ENCODE measurements around the gene RPL13A. TPM values are rescaled to one million over a fixed set of nuclear protein-coding genes. Genes with fewer than 3 reads are reported as not detected.

Gene RPL13A
- total and polyA plus RNA-seq, 2 experiments from 2014 or later, result 2,105 to 2,412 TPM

GRCh38 chr19:49481020-49481683 lies 6.3 kb upstream of the RPL13A start:
- no peak overlapping the region for H3K27ac ChIP-seq (ENCODE audit: low read depth)
- H3K36me3 ChIP-seq (ENCODE audit: insufficient read depth), result no peaks in the 10 kb centered on the region
- H3K4me1 ChIP-seq (ENCODE audit: insufficient read depth), result no peaks in the 10 kb centered on the region
- H4K20me1 ChIP-seq (replicated peaks; ENCODE audit: insufficient read depth), result no peaks in the 10 kb centered on the region
- no peaks in the 10 kb centered on the region for H3K79me2 ChIP-seq (replicated peaks; ENCODE audit: insufficient read depth)
- H3K9me3 Mint-ChIP-seq, result peaks cover 3% of the 10 kb centered on the region; the same call in 2 of the 3 replicates
- no peak overlapping the region for H2AFZ ChIP-seq
- no peaks in the 10 kb centered on the region for H3K9me2 ChIP-seq (ENCODE audit: insufficient read depth)
- H3K4me3 ChIP-seq, result no peak overlapping the region
- H3K4me3 Mint-ChIP-seq, result no peak overlapping the region
- H3K27me3 Mint-ChIP-seq (ENCODE audit: insufficient read depth, low read depth, poor library complexity), result peaks cover 21% of the 10 kb centered on the region
- H3K4me1 Mint-ChIP-seq, result peaks cover 6% of the 10 kb centered on the region; the same call in 2 of the 3 replicates
- DNase-seq (ENCODE audit: low spot score), result no peak
- H3K27me3 ChIP-seq (ENCODE audit: insufficient read depth), result no peaks in the 10 kb centered on the region
- peak in 1 of 2 experiments; percentile 32; a peak in 2 of 4 replicates for TF ChIP-seq CTCF (conservative IDR thresholded peaks at IDR 0.05; ENCODE audit: low read depth in 2 of 2)
- no peak for TF ChIP-seq NANOG (IDR thresholded peaks at IDR 0.05; ENCODE audit: borderline replicate concordance)
- TF ChIP-seq, protein P1, sequence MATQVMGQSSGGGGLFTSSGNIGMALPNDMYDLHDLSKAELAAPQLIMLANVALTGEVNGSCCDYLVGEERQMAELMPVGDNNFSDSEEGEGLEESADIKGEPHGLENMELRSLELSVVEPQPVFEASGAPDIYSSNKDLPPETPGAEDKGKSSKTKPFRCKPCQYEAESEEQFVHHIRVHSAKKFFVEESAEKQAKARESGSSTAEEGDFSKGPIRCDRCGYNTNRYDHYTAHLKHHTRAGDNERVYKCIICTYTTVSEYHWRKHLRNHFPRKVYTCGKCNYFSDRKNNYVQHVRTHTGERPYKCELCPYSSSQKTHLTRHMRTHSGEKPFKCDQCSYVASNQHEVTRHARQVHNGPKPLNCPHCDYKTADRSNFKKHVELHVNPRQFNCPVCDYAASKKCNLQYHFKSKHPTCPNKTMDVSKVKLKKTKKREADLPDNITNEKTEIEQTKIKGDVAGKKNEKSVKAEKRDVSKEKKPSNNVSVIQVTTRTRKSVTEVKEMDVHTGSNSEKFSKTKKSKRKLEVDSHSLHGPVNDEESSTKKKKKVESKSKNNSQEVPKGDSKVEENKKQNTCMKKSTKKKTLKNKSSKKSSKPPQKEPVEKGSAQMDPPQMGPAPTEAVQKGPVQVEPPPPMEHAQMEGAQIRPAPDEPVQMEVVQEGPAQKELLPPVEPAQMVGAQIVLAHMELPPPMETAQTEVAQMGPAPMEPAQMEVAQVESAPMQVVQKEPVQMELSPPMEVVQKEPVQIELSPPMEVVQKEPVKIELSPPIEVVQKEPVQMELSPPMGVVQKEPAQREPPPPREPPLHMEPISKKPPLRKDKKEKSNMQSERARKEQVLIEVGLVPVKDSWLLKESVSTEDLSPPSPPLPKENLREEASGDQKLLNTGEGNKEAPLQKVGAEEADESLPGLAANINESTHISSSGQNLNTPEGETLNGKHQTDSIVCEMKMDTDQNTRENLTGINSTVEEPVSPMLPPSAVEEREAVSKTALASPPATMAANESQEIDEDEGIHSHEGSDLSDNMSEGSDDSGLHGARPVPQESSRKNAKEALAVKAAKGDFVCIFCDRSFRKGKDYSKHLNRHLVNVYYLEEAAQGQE (IDR thresholded peaks at IDR 0.05; ENCODE audit: unreplicated experiment), result no peak
- no peak; the same call in 2 of the 3 replicates for ATAC-seq
- H3F3A ChIP-seq (replicated peaks; ENCODE audit: low read depth), result peaks cover 6% of the 10 kb centered on the region; the same call in 1 of the 2 replicates
- no peaks in the 10 kb centered on the region for H3K36me3 Mint-ChIP-seq (ENCODE audit: low read depth)
- no peak overlapping the region for H3K27ac Mint-ChIP-seq
- no peak overlapping the region for H3K4me2 ChIP-seq

- Histone ChIP-seq H3K4me2 (no peak overlapping the region), H3K4me3 (no peak overlapping the region), H3K79me2 (replicated peaks; ENCODE audit: insufficient read depth) (peaks cover 31% of the 10 kb centered on the region), H3K4me1 (ENCODE audit: insufficient read depth) (peaks cover 10% of the 10 kb centered on the region; the same call in 1 of the 2 replicates), H2AFZ (no peak overlapping the region), H3K27me3 (ENCODE audit: insufficient read depth) (no peaks in the 10 kb centered on the region), H3K36me3 (ENCODE audit: insufficient read depth) (peaks cover 32% of the 10 kb centered on the region), H3K27ac (ENCODE audit: low read depth) (no peak overlapping the region), H3F3A (replicated peaks; ENCODE audit: low read depth) (peaks cover 40% of the 10 kb centered on the region), H3K9me2 (ENCODE audit: insufficient read depth) (no peaks in the 10 kb centered on the region), H4K20me1 (replicated peaks; ENCODE audit: insufficient read depth) (peaks cover 23% of the 10 kb centered on the region)
- Mint-ChIP-seq H3K4me1 (peaks cover 13% of the 10 kb centered on the region; the same call in 2 of the 3 replicates), H3K36me3 (ENCODE audit: low read depth) (peaks cover 40% of the 10 kb centered on the region), H3K27me3 (ENCODE audit: insufficient read depth, low read depth, poor library complexity) (peaks cover 49% of the 10 kb centered on the region), H3K27ac (no peak overlapping the region), H3K9me3 (peaks cover 14% of the 10 kb centered on the region), H3K4me3 (peak overlapping the region; percentile 47; the same call in 1 of the 3 replicates)
- ATAC-seq, result no peak
- no peak for DNase-seq (ENCODE audit: low spot score)
- TF ChIP-seq NANOG (IDR thresholded peaks at IDR 0.05; ENCODE audit: borderline replicate concordance) (no peak), ZNF331 (CRISPR knock-in tag; IDR thresholded peaks at IDR 0.05; ENCODE audit: low read depth) (no peak), CREB1 (CRISPR knock-in tag; IDR thresholded peaks at IDR 0.05; ENCODE audit: low read depth) (no peak), EZH2phosphoT487 (IDR thresholded peaks at IDR 0.05; ENCODE audit: unreplicated experiment) (no peak), ETS1 (IDR thresholded peaks at IDR 0.05) (no peak), CTCF (conservative IDR thresholded peaks at IDR 0.05; ENCODE audit: low read depth in 2 of 2) (no peak), STAT1 (IDR thresholded peaks at IDR 0.05; ENCODE audit: unreplicated experiment) (no peak), ZNF114 (CRISPR knock-in tag; IDR thresholded peaks at IDR 0.05) (no peak), JUNB (IDR thresholded peaks at IDR 0.05; ENCODE audit: unreplicated experiment) (no peak), POLR2AphosphoS5 (IDR thresholded peaks at IDR 0.05; ENCODE audit: low read depth) (no peak)
These were observed 1.2 kb upstream of the RPL13A start for GRCh38 chr19:49486232-49486631.

All from GM23338 (cell line).